ENCODE results near the gene METTL9.

Gene METTL9

DNA sequence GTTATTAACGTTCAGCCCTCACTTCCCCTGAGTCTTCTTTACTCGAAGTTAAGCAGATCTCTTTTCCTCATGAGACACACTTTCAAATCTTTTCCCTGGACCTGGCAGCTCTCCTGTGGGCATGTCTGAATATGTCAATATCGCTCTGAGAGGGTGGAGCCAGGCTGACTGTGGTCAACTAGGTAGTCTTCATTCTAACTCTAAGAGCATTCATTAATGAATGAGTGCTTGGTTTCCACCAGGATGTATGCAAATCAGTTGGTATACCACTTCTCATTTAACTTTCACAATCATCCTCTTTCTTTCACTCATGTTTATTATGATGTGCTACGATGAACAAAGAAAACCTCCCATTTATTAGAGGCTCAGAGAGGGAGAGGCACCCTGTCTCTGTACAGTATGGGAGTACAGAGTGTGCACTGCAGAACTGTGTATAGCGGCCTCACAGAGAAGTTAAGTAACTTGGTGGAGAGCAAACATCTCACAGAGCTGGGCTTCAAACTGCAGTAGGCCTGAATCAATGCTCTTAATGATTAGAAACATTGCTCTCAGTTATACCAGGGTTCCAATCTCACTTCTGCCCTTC, 104.3 kb downstream of the METTL9 start:
- TF ChIP-seq CTCF (IDR thresholded peaks at IDR 0.05; ENCODE audit: low read depth, low read length) = no peak
- no peaks in the 10 kb centered on the region for H3K36me3 ChIP-seq
- H3K27me3 ChIP-seq (ENCODE audit: insufficient read depth, low read depth, severe bottlenecking) = no peaks in the 10 kb centered on the region
- no peak for DNase-seq
- H3K9me3 ChIP-seq (ENCODE audit: severe bottlenecking) = no peaks in the 10 kb centered on the region
- no peak overlapping the region for H3K4me3 ChIP-seq (ENCODE audit: low read depth, low read length)
- no peak overlapping the region for H3K27ac ChIP-seq

GRCh38 chr16:21704266-21704665, 104.9 kb downstream of the METTL9 start:
- H3K36me3 ChIP-seq = no peaks in the 10 kb centered on the region
- H3K4me3 ChIP-seq (ENCODE audit: low read depth, low read length) = no peak overlapping the region
- H3K9me3 ChIP-seq (ENCODE audit: severe bottlenecking) = no peaks in the 10 kb centered on the region
- no peak overlapping the region for H3K27ac ChIP-seq
- H3K27me3 ChIP-seq (ENCODE audit: insufficient read depth, low read depth, severe bottlenecking) = no peaks in the 10 kb centered on the region
- TF ChIP-seq CTCF (IDR thresholded peaks at IDR 0.05; ENCODE audit: low read depth, low read length) = no peak
- DNase-seq = no peak

DNA sequence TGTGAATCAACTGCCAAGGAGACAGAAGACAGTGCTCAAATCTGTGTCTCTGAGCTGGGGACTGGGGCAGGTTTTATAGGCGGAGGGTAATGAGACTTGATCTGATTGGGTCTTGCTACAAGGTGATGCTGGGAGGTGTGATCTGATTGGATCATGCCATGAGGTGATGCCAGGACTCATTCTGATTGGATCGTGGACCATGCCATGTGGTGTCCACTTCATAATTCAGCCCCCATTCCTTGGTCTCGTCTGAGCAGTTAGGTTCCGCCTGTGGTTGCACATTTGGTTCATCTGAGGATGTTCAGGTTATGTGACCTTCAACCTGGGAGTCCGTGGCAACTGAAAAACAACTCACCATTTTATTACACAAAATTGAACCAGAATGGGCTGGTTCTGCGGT, 105.4 kb downstream of the METTL9 start:
- no peak for TF ChIP-seq CTCF (IDR thresholded peaks at IDR 0.05; ENCODE audit: low read depth, low read length)
- H3K9me3 ChIP-seq (ENCODE audit: severe bottlenecking) = no peaks in the 10 kb centered on the region
- no peak for DNase-seq

More for the DNA sequence above, 105.4 kb downstream of the METTL9 start:
- Histone ChIP-seq H3K36me3 (no peaks in the 10 kb centered on the region), H3K4me3 (ENCODE audit: low read depth, low read length) (no peak overlapping the region), H3K27me3 (ENCODE audit: insufficient read depth, low read depth, severe bottlenecking) (no peaks in the 10 kb centered on the region), H3K27ac (no peak overlapping the region)

Data from WERI-Rb-1 (cell line).